Non-pigmented ciliary epithelial cell (primary cell): ENCODE data around the gene KLHL26.

Source experiments
- DNase-seq: peaks from one replicate; pipeline ENCODE4 v3.0.0-alpha.2; 2010; ENCODE audit warnings: low read depth

The KLHL26 gene

GRCh38 chr19:18601875-18602274 lies 35.0 kb upstream of the KLHL26 start:
- DNase-seq = no peak

GRCh38 chr19:18603255-18603957 lies 33.4 kb upstream of the KLHL26 start:
- DNase-seq = no peak

- no peak for DNase-seq
These were observed 32.6 kb upstream of the KLHL26 start for GRCh38 chr19:18603958-18604819.

- no peak for DNase-seq
These were observed 32.0 kb upstream of the KLHL26 start for GRCh38 chr19:18604820-18605159.

GRCh38 chr19:18605196-18605545 lies 31.7 kb upstream of the KLHL26 start:
- DNase-seq = no peak

GRCh38 chr19:18605546-18606280 lies 31.1 kb upstream of the KLHL26 start:
- no peak for DNase-seq

GRCh38 chr19:18606281-18607225 lies 30.3 kb upstream of the KLHL26 start, which contains the start of gene CRLF1:
Gene CRLF1, minus strand, starts transcription at chr19:18606799. Its CDS starts 143 bp downstream, at chr19:18606656.
- no peak for DNase-seq

GRCh38 chr19:18607226-18608101 lies 29.4 kb upstream of the KLHL26 start:
- DNase-seq = no peak

GRCh38 chr19:18608102-18608804 lies 28.6 kb upstream of the KLHL26 start:
- no peak for DNase-seq

- DNase-seq = no peak
These were observed 27.8 kb upstream of the KLHL26 start for GRCh38 chr19:18608805-18609716.

GRCh38 chr19:18609717-18610051 lies 27.1 kb upstream of the KLHL26 start:
- DNase-seq = no peak

- no peak for DNase-seq
These were observed 26.6 kb upstream of the KLHL26 start for GRCh38 chr19:18610245-18610555.

- DNase-seq = no peak
These were observed 26.1 kb upstream of the KLHL26 start for GRCh38 chr19:18610556-18611326.

- DNase-seq = no peak
These were observed 25.3 kb upstream of the KLHL26 start for GRCh38 chr19:18611327-18612050.

- no peak for DNase-seq
These were observed 24.6 kb upstream of the KLHL26 start for GRCh38 chr19:18612051-18612771.

- no peak for DNase-seq
These were observed 23.8 kb upstream of the KLHL26 start, which contains the start of gene TMEM59L for GRCh38 chr19:18612772-18613588. Gene TMEM59L, plus strand, starts transcription at chr19:18612870. Its CDS starts 89 bp downstream, at chr19:18612959.
